PC-3 (cell line): ENCODE measurements around the gene PRUNE2. TPM values are rescaled to one million over a fixed set of nuclear protein-coding genes. Genes with fewer than 3 reads are reported as not detected.

Source experiments
- ATAC-seq: fragments of 200-7000 bp; cut with Tn5 transposase; 2 replicates; pipeline ENCODE4 v1.9.1; 2020; ENCODE audit warnings: mild to moderate bottlenecking, moderate library complexity
- BruUV-seq: library from RNA; stranded (reverse); fragments of 400-500 nt; replicated peaks from 2 replicates; lab custom pipeline; 2021; lab: Mats Ljungman, UMichigan
- CTCF ChIA-PET: fragments of 300-600 bp; sonication (Branson Sonifier 250); formaldehyde crosslinking; loops from one replicate; lab custom pipeline; 2022; ENCODE audit warnings: antibody characterized with exemption; lab: Charles Lee
- POLR2A ChIA-PET: fragments of 300-600 bp; sonication (Branson Sonifier 250); formaldehyde crosslinking; loops from one replicate; lab custom pipeline; 2022; ENCODE audit warnings: antibody characterized with exemption; ENCODE audit not compliant: unreplicated experiment; lab: Charles Lee
- DNase-seq: peaks from one replicate; pipeline ENCODE4 v3.0.0-alpha.2; 2015
- H2AFZ ChIP-seq: fragments of 300-600 bp; sonication (generic); 2 replicates; pipeline ENCODE4 v1.6.0; 2016; ENCODE audit warnings: antibody characterized with exemption, low read length
- H3F3A ChIP-seq: fragments of 300-600 bp; sonication (generic); one replicate; pipeline ENCODE4 v1.6.0; 2017; ENCODE audit warnings: antibody characterized with exemption, low read length, control low read depth, mild to moderate bottlenecking; ENCODE audit not compliant: unreplicated experiment
- H3K27ac ChIP-seq: fragments of 300-600 bp; sonication (generic); 2 replicates; pipeline ENCODE4 v1.5.1; 2016; ENCODE audit warnings: mild to moderate bottlenecking, low read length
- H3K27me3 ChIP-seq: fragments of 300-600 bp; sonication (generic); 2 replicates; pipeline ENCODE4 v1.6.1; 2016; ENCODE audit warnings: low read length, mixed read lengths
- H3K36me3 ChIP-seq: fragments of 300-600 bp; sonication (generic); 2 replicates; pipeline ENCODE4 v1.6.1; 2016; ENCODE audit warnings: low read depth, mixed run types, low read length, mixed read lengths
- H3K4me1 ChIP-seq: fragments of 300-600 bp; sonication (generic); 2 replicates; pipeline ENCODE4 v1.5.1; 2016; ENCODE audit warnings: low read length; ENCODE audit not compliant: insufficient read depth
- H3K4me2 ChIP-seq: fragments of 300-600 bp; sonication (generic); 2 replicates; pipeline ENCODE4 v1.6.0; 2016; ENCODE audit warnings: low read length
- H3K4me3 ChIP-seq: fragments of 300-600 bp; sonication (generic); 2 replicates; pipeline ENCODE4 v1.5.1; 2016; ENCODE audit warnings: mild to moderate bottlenecking, low read length, mixed read lengths
- H3K79me2 ChIP-seq: fragments of 300-600 bp; sonication (generic); 2 replicates; pipeline ENCODE4 v1.6.1; 2017; ENCODE audit warnings: low read length, mixed read lengths
- H3K9ac ChIP-seq: fragments of 300-600 bp; sonication (generic); 2 replicates; pipeline ENCODE4 v1.6.0; 2016; ENCODE audit warnings: mild to moderate bottlenecking, low read length
- H3K9me2 ChIP-seq: fragments of 300-600 bp; sonication (generic); replicated peaks from 2 replicates; pipeline ENCODE4 v1.6.1; 2016; ENCODE audit warnings: mixed run types, low read length, mixed read lengths
- H3K9me3 ChIP-seq: fragments of 300-600 bp; sonication (generic); 2 replicates; pipeline ENCODE4 v1.6.1; 2016; ENCODE audit warnings: low read length, mixed read lengths
- H4K20me1 ChIP-seq: fragments of 300-600 bp; sonication (generic); 2 replicates; pipeline ENCODE4 v1.6.1; 2016; ENCODE audit warnings: low read length, mixed read lengths
- CTCF ChIP-seq: fragments of 300-600 bp; sonication (generic); conservative IDR thresholded peaks from 2 replicates; pipeline ENCODE4 v1.5.1; 2017; ENCODE audit warnings: antibody characterized with exemption, low read depth, mild to moderate bottlenecking, low read length
- EZH2 ChIP-seq: fragments of 300-600 bp; sonication (generic); IDR thresholded peaks from one replicate; pipeline ENCODE4 v1.6.1; 2017; ENCODE audit warnings: antibody characterized with exemption, mild to moderate bottlenecking, low read length; ENCODE audit not compliant: unreplicated experiment
- EZH2phosphoT487 ChIP-seq: fragments of 300-600 bp; sonication (generic); IDR thresholded peaks from 2 replicates; pipeline ENCODE4 v1.6.1; 2018; ENCODE audit warnings: mild to moderate bottlenecking, antibody characterized with exemption, low read length, borderline replicate concordance
- intact Hi-C: fragments of 100-400 bp; cut with micrococcal nuclease; formaldehyde crosslinking; loops from 2 replicates; pipeline ENCODE4 v1.9.0; 2023
- total RNA-seq: library from RNA; depleted of rRNA; stranded (reverse); fragments of >200 nt; gene quantifications from 2 replicates; pipeline ENCODE4 v1.2.3, GENCODE V29; 2014

Gene PRUNE2
- total RNA-seq, 1 experiment from 2014 or later: not detected

- Histone ChIP-seq H3K27me3 (peaks cover 43% of the 10 kb centered on the region), H3K79me2 (no peaks in the 10 kb centered on the region), H3K9me3 (no peaks in the 10 kb centered on the region), H3K9ac (no peak overlapping the region), H3K36me3 (no peaks in the 10 kb centered on the region), H3K27ac (no peak overlapping the region), H3K4me3 (no peak overlapping the region), H4K20me1 (no peaks in the 10 kb centered on the region), H3K4me2 (no peak overlapping the region), H3K4me1 (no peaks in the 10 kb centered on the region), H3K9me2 (no peaks in the 10 kb centered on the region), H3F3A (no peaks in the 10 kb centered on the region), H2AFZ (no peak overlapping the region)
- ChIA-PET POLR2A (no interaction called here), CTCF (no interaction called here)
- no peak for ATAC-seq
- TF ChIP-seq EZH2 (no peak), EZH2phosphoT487 (no peak), CTCF (no peak)
- intact Hi-C loops: no loop called here
- DNase-seq: no peak
- BruUV-seq: no TSS peak
Measured at GRCh38 chr9:76628155-76628554, 277.8 kb downstream of the PRUNE2 start.

- CTCF ChIA-PET: no interaction called here
- ATAC-seq (no peak), DNase-seq (no peak)
- H3K9me2 ChIP-seq: no peaks in the 10 kb centered on the region
- no peak overlapping the region for H2AFZ ChIP-seq
- no peak overlapping the region for H3K4me2 ChIP-seq
- H3K4me3 ChIP-seq: no peak overlapping the region
- no TSS peak for BruUV-seq
- no peaks in the 10 kb centered on the region for H3K79me2 ChIP-seq
- H4K20me1 ChIP-seq: no peaks in the 10 kb centered on the region
- TF ChIP-seq EZH2phosphoT487 (no peak), EZH2 (no peak), CTCF (no peak)
- H3F3A ChIP-seq: no peaks in the 10 kb centered on the region
- no peaks in the 10 kb centered on the region for H3K9me3 ChIP-seq
- no peak overlapping the region for H3K27ac ChIP-seq
- no peaks in the 10 kb centered on the region for H3K36me3 ChIP-seq
- no peak overlapping the region for H3K9ac ChIP-seq
- peaks cover 43% of the 10 kb centered on the region for H3K27me3 ChIP-seq
- POLR2A ChIA-PET: no interaction called here
- no peaks in the 10 kb centered on the region for H3K4me1 ChIP-seq
- intact Hi-C loops: no loop called here
Measured at GRCh38 chr9:76626980-76627379, 278.9 kb downstream of the PRUNE2 start.

- Histone ChIP-seq H3K9me2 (no peaks in the 10 kb centered on the region), H3K4me2 (no peak overlapping the region), H4K20me1 (no peaks in the 10 kb centered on the region), H3K4me3 (no peak overlapping the region), H3K9ac (no peak overlapping the region), H3K27me3 (peaks cover 40% of the 10 kb centered on the region), H3K9me3 (no peaks in the 10 kb centered on the region), H3K36me3 (no peaks in the 10 kb centered on the region), H3K79me2 (no peaks in the 10 kb centered on the region), H3F3A (no peaks in the 10 kb centered on the region), H3K4me1 (no peaks in the 10 kb centered on the region), H2AFZ (no peak overlapping the region), H3K27ac (no peak overlapping the region)
- CTCF ChIA-PET: no interaction called here
- TF ChIP-seq CTCF: no peak
- no TSS peak for BruUV-seq
- POLR2A ChIA-PET: no interaction called here
- ATAC-seq (no peak), DNase-seq (no peak)
- intact Hi-C loops: no loop called here
Measured at GRCh38 chr9:76626141-76626540, 279.8 kb downstream of the PRUNE2 start.
